ENCODE data around the gene EPC2.

- TF ChIP-seq, protein P1, sequence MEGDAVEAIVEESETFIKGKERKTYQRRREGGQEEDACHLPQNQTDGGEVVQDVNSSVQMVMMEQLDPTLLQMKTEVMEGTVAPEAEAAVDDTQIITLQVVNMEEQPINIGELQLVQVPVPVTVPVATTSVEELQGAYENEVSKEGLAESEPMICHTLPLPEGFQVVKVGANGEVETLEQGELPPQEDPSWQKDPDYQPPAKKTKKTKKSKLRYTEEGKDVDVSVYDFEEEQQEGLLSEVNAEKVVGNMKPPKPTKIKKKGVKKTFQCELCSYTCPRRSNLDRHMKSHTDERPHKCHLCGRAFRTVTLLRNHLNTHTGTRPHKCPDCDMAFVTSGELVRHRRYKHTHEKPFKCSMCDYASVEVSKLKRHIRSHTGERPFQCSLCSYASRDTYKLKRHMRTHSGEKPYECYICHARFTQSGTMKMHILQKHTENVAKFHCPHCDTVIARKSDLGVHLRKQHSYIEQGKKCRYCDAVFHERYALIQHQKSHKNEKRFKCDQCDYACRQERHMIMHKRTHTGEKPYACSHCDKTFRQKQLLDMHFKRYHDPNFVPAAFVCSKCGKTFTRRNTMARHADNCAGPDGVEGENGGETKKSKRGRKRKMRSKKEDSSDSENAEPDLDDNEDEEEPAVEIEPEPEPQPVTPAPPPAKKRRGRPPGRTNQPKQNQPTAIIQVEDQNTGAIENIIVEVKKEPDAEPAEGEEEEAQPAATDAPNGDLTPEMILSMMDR (conservative IDR thresholded peaks at IDR 0.05; ENCODE audit: low read depth, low read length), result no peak
- no peak for TF ChIP-seq EZH2 (IDR thresholded peaks at IDR 0.05; ENCODE audit: borderline replicate concordance, low read depth, low read length, poor library complexity, severe bottlenecking)
Observed at GRCh38 chr2:148725564-148725963, 81.0 kb downstream of the EPC2 start.
